MM.1S (cell line): ENCODE measurements around the gene ASIC4.

ENCODE experiments used
- EZH2 ChIP-seq: fragments of 300-600 bp; sonication (generic); optimal IDR thresholded peaks from 2 replicates; pipeline ENCODE3; 2017; ENCODE audit warnings: low read depth, mild to moderate bottlenecking, antibody characterized with exemption, low read length, mixed read lengths
- TF ChIP-seq, protein P1 (sequence below): fragments of 300-600 bp; sonication (generic); IDR thresholded peaks from 2 replicates; pipeline ENCODE4 v1.5.1; 2016; ENCODE audit warnings: antibody characterized with exemption, low read length, mixed read lengths

DNA sequence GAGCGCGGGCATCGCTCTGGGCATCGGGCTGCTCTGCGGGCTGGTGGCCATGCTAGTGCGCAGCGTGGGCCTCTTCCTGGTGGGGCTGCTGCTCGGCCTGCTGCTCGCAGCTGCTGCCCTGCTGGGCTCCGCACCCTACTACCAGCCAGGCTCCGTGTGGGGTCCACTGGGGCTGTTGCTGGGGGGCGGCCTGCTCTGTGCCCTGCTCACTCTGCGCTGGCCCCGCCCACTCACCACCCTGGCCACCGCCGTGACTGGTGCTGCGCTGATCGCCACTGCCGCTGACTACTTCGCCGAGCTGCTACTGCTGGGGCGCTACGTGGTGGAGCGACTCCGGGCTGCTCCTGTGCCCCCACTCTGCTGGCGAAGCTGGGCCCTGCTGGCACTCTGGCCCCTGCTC, 33.3 kb downstream of the ASIC4 start:
- TF ChIP-seq, protein P1, sequence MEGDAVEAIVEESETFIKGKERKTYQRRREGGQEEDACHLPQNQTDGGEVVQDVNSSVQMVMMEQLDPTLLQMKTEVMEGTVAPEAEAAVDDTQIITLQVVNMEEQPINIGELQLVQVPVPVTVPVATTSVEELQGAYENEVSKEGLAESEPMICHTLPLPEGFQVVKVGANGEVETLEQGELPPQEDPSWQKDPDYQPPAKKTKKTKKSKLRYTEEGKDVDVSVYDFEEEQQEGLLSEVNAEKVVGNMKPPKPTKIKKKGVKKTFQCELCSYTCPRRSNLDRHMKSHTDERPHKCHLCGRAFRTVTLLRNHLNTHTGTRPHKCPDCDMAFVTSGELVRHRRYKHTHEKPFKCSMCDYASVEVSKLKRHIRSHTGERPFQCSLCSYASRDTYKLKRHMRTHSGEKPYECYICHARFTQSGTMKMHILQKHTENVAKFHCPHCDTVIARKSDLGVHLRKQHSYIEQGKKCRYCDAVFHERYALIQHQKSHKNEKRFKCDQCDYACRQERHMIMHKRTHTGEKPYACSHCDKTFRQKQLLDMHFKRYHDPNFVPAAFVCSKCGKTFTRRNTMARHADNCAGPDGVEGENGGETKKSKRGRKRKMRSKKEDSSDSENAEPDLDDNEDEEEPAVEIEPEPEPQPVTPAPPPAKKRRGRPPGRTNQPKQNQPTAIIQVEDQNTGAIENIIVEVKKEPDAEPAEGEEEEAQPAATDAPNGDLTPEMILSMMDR = no peak
- TF ChIP-seq EZH2 = no peak
